Measurements from ENCODE around the gene ENOX2. TPM values are rescaled to one million over a fixed set of nuclear protein-coding genes. Genes with fewer than 3 reads are reported as not detected.

Gene ENOX2
- total RNA-seq, 4 donors from 2014 or later = 1.5 to 10.4 (median 4.6) TPM

DNA sequence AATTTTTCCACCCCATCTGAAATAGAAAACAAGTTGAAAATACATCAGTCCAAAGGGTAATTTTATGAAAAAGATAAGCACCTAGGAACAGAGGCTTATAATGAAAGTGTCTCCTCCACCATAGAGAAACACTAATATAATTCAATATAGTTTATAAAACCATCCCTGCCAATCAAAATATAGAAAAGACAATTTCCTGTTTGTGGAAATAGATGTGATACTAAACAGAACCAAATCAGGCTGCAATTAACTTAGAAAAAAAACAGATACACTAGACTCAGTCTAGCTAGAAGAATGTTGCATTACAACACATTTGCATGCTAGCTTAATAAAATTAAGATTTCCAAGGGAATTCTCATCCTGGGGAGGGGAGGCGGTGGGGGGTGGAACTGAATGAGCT lies 68.2 kb downstream of the ENOX2 start:
- TF ChIP-seq EP300 (IDR thresholded peaks at IDR 0.05; ENCODE audit: low read depth) (no peak), POLR2A (IDR thresholded peaks at IDR 0.05) (no peak), POLR2AphosphoS5 (IDR thresholded peaks at IDR 0.05) (no peak)
- TF ChIP-seq, protein P1, sequence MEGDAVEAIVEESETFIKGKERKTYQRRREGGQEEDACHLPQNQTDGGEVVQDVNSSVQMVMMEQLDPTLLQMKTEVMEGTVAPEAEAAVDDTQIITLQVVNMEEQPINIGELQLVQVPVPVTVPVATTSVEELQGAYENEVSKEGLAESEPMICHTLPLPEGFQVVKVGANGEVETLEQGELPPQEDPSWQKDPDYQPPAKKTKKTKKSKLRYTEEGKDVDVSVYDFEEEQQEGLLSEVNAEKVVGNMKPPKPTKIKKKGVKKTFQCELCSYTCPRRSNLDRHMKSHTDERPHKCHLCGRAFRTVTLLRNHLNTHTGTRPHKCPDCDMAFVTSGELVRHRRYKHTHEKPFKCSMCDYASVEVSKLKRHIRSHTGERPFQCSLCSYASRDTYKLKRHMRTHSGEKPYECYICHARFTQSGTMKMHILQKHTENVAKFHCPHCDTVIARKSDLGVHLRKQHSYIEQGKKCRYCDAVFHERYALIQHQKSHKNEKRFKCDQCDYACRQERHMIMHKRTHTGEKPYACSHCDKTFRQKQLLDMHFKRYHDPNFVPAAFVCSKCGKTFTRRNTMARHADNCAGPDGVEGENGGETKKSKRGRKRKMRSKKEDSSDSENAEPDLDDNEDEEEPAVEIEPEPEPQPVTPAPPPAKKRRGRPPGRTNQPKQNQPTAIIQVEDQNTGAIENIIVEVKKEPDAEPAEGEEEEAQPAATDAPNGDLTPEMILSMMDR (IDR thresholded peaks at IDR 0.05) = no peak
- intact Hi-C loops (cut with DNase I; ENCODE audit: low total_unique reads) (no loop called here), in situ Hi-C loops (cut with MboI; ENCODE audit: low pct_ligation_motif_present in 1 of 4, low pct_unique_long_range_greater_than_20kb in 1 of 4, low sequenced_read_pairs in 3 of 4) (no loop called here)
- Histone ChIP-seq H3K27ac (no peak overlapping the region), H3K36me3 (no peaks in the 10 kb centered on the region), H3K4me1 (no peaks in the 10 kb centered on the region), H3K9me3 (no peaks in the 10 kb centered on the region), H3K27me3 (no peaks in the 10 kb centered on the region), H3K4me3 (no peak overlapping the region)
- DNase-seq = no peak
- WGBS, 2 donors (ENCODE audit: low coverage in 1 of 2) = 79% methylated on average over 1 of the region's 1 CpG; no CpG with 5 or more reads in 1 of the 2 donors

GRCh38 chrX:130834149-130834548 lies 68.9 kb downstream of the ENOX2 start:
- Histone ChIP-seq H3K4me1 (no peaks in the 10 kb centered on the region), H3K9me3 (no peaks in the 10 kb centered on the region), H3K27ac (no peak overlapping the region), H3K4me3 (no peak overlapping the region), H3K27me3 (no peaks in the 10 kb centered on the region), H3K36me3 (no peaks in the 10 kb centered on the region)
- DNase-seq = no peak
- in situ Hi-C loops (cut with MboI; ENCODE audit: low pct_ligation_motif_present in 1 of 4, low pct_unique_long_range_greater_than_20kb in 1 of 4, low sequenced_read_pairs in 3 of 4) (no loop called here), intact Hi-C loops (cut with DNase I; ENCODE audit: low total_unique reads) (no loop called here)
- TF ChIP-seq POLR2A (IDR thresholded peaks at IDR 0.05) (no peak), EP300 (IDR thresholded peaks at IDR 0.05; ENCODE audit: low read depth) (no peak), POLR2AphosphoS5 (IDR thresholded peaks at IDR 0.05) (no peak)
- TF ChIP-seq, protein P1 (IDR thresholded peaks at IDR 0.05) = no peak
- 60 to 67% methylated on average over 1 of the region's 1 CpG for WGBS, 2 donors (ENCODE audit: low coverage in 1 of 2)

- DNase-seq = no peak
- Histone ChIP-seq H3K27ac (no peak overlapping the region), H3K4me3 (no peak overlapping the region), H3K27me3 (no peaks in the 10 kb centered on the region), H3K36me3 (no peaks in the 10 kb centered on the region), H3K9me3 (no peaks in the 10 kb centered on the region), H3K4me1 (no peaks in the 10 kb centered on the region)
- in situ Hi-C loops (cut with MboI; ENCODE audit: low pct_ligation_motif_present in 1 of 4, low pct_unique_long_range_greater_than_20kb in 1 of 4, low sequenced_read_pairs in 3 of 4) (no loop called here), intact Hi-C loops (cut with DNase I; ENCODE audit: low total_unique reads) (no loop called here)
- TF ChIP-seq, protein P1 (IDR thresholded peaks at IDR 0.05) = no peak
- TF ChIP-seq EP300 (IDR thresholded peaks at IDR 0.05; ENCODE audit: low read depth) (no peak), POLR2A (IDR thresholded peaks at IDR 0.05) (no peak), POLR2AphosphoS5 (IDR thresholded peaks at IDR 0.05) (no peak)
- WGBS, 2 donors (ENCODE audit: low coverage in 1 of 2) = 91% methylated on average over 1 of the region's 1 CpG; no CpG with 5 or more reads in 1 of the 2 donors
Measured at GRCh38 chrX:130831347-130831722, 71.7 kb downstream of the ENOX2 start.

DNA sequence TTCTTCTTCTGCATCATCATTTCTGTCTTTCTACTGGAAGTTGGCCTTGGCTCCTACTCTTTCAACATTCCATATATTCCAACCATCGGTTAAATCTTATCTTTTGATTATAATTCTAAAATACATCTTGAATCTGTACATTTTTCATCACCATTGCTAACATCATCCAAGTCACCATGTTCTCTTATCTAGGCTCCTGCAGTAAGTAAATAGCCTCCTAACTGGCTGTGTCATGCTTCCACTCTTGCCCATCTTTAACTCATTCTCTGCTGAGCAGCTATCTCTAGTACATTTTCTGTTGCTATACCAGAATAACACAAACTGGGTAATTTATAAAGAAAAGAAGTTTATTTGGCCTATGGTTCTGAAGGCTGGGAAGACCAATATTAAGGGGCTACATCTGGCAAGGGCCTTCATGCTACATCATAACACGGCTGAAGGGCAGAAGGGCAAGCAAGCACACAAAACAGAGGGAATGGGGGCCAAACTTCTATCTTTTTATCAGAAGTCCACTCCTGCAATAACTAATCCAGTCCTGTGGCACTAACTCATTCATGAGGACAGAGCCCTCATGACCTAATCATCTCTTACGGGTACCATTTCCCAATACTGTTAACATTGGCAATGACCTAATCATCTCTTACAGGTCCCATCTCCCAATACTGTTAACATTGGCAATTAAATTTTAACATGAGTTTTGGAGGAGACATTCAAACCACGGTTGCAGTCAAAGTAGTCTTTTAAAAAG lies 72.2 kb downstream of the ENOX2 start:
- intact Hi-C loops (cut with DNase I; ENCODE audit: low total_unique reads) (no loop called here), in situ Hi-C loops (cut with MboI; ENCODE audit: low pct_ligation_motif_present in 1 of 4, low pct_unique_long_range_greater_than_20kb in 1 of 4, low sequenced_read_pairs in 3 of 4) (no loop called here)
- Histone ChIP-seq H3K27ac (no peak overlapping the region), H3K27me3 (no peaks in the 10 kb centered on the region), H3K36me3 (no peaks in the 10 kb centered on the region), H3K4me1 (no peaks in the 10 kb centered on the region), H3K4me3 (no peak overlapping the region), H3K9me3 (no peaks in the 10 kb centered on the region)
- no peak for TF ChIP-seq POLR2AphosphoS5 (IDR thresholded peaks at IDR 0.05)
- WGBS, 2 donors (ENCODE audit: low coverage in 1 of 2) = 90 to 92% methylated on average over 2 to 4 of the region's 4 CpGs
- DNase-seq = no peak
